ENCODE results near the gene CARS2. TPM values are rescaled to one million over a fixed set of nuclear protein-coding genes. Genes with fewer than 3 reads are reported as not detected.

Gene CARS2
- total RNA-seq, 3 donors from 2014 or later, result 39.8 to 71.4 (median 56.4) TPM

DNA sequence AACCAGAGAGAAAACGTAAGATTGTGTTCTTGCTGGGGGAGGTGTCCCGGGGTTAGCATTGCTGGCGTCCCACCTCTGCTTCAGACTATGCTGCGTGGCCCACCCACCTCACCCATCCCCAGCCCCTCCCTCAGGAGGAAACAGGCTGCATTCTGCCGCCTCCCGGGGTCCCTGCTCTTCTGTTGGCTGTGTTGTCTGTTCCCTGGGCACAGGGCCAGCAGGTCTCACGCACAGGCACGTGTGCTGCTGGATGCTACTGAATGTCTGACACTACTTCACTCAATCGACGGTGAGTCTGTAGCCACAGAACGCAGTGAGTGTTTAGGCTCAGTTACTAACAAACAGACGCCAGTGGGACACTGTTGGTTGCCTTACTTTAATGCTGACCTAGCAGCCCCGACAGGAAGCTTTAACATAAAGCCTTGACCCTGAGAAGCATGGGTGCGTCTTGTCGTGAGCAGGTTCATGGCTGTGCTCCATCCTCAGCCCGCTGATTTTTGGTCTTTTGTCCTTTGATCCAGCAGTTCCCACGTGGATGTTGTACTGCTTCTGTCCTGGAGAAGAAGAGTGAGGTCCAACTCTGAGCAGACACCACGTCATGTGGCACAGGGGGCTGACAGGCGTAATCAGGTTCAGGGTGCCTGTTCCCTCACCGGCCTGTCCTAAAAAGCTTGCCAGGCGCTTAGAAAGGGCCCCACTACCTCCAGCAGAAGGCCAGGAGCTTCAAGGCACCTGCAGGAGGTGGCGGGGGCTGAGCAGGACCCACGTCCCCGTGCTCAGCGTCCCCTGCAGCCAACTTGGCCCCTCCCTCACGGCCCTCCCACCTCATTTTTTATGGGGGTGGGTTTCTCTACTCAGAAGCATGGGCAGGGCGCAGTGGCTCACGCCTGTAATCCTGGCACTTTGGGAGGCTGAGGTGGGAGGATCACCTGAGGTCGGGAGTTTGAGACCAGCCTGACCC is 64.6 kb downstream of the CARS2 start:
- intact Hi-C loops (cut with DNase I, micrococcal nuclease), result no loop called here
- ATAC-seq, result no peak
- TF ChIP-seq CTCF (IDR thresholded peaks at IDR 0.05), result no peak
- no peak overlapping the region for H3K4me3 ChIP-seq
- peaks cover 4% of the 10 kb centered on the region for H3K36me3 ChIP-seq (ENCODE audit: low read depth)
- H3K4me1 ChIP-seq (ENCODE audit: low read depth), result peaks cover 2% of the 10 kb centered on the region
- DNase-seq, result no peak
- H3K9me3 ChIP-seq, result no peaks in the 10 kb centered on the region

DNA sequence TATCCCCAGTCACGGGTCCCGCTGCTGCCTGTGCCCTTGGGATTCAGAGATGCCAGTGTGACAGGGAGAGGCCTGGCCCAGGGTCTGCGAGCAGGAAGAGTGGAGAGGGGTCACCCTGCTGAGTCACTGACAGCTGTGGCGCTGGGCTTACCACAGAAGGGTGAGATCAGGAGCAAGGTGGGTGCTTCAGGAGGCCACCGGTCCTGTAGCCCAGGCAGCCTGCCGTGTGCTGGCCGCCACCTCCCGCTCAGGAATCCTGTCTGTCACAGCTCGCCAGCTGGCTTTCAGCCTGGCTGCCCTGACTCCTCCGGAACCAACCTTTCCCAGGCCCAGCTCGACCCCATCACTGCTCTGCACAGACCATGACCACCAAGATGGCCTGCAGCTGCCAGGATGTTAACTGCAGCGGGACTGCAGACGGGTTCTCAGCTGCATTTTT is 65.3 kb downstream of the CARS2 start:
- DNase-seq, result no peak
- TF ChIP-seq CTCF (IDR thresholded peaks at IDR 0.05), result no peak
- peaks cover 8% of the 10 kb centered on the region for H3K36me3 ChIP-seq (ENCODE audit: low read depth)
- H3K4me1 ChIP-seq (ENCODE audit: low read depth), result peaks cover 2% of the 10 kb centered on the region
- H3K9me3 ChIP-seq, result no peaks in the 10 kb centered on the region
- no peak for ATAC-seq
- H3K4me3 ChIP-seq, result no peak overlapping the region
- intact Hi-C loops (cut with DNase I, micrococcal nuclease), result no loop called here

DNA sequence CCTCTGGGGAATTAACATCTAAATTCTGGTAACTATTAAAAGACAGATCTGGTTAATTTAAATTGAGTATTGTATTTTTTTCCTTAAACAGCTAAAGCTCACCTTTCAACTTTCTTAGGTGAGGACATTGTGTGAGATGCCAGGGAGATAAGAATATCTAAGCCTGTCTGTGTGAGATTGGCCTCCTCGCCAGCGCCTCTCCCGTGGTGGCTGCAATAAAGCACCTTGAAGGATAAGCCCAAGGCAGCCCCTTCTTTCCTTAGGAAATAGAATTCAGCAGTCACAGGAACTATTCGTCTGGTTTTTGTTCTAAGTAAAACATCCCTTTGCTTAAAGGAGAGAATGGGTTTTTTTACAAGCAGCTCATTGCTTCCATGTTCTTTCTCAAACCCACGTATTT is 66.0 kb downstream of the CARS2 start:
- no peaks in the 10 kb centered on the region for H3K9me3 ChIP-seq
- H3K36me3 ChIP-seq (ENCODE audit: low read depth), result peaks cover 8% of the 10 kb centered on the region
- TF ChIP-seq CTCF (IDR thresholded peaks at IDR 0.05), result no peak
- H3K4me1 ChIP-seq (ENCODE audit: low read depth), result peaks cover under 1% of the 10 kb centered on the region
- H3K4me3 ChIP-seq, result no peak overlapping the region
- ATAC-seq (no peak), DNase-seq (no peak)
- intact Hi-C loops (cut with DNase I, micrococcal nuclease), result no loop called here

DNA sequence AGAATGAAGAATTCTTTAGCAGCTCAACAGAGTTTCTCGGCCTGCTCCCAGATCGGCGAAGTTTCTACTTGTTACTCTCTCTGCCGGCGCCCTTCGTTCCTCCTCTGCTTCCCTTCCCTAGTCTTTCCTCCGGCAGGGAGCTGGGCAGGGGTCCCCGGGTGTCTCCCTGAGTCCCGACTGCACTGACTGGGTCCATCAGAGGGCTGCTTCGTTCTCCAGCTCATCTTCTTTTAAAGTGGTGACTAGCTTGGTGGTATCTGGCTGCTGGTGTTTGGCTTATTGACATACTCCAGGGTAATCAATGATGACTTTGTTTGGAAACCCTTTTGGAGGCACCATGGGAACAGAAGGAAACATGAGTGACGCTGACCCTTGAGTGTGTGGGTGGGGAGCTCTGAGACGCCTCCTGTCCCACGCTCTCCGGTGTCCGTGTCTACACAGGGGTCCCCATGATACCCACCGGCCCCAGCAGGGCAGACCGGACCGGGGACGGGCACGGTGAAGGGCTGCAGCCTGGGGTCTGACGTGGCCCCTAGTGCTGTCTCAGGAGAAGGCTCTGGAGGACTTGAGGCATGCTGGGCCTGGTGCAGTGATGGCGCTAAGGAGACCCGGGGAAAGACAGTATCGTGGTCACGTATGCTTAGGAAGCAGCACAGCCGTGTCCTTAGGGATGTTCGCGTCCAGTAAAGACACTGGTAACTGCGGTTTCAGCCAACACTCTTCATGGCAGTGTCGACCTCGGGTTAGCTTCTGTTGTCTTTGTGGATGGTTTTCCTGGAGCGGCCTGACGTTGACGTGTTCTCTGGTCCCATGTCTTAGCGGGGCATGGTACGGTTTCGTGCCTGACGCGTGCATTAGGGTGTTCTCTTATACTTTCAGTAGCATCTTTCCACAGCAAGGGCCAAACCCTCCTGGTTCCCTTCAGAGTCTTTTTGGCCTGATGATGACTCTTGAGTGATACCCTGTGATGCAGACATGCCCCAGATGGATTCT is 66.8 kb downstream of the CARS2 start:
- intact Hi-C loops (cut with DNase I, micrococcal nuclease), result no loop called here
- Histone ChIP-seq H3K9me3 (no peaks in the 10 kb centered on the region), H3K4me1 (ENCODE audit: low read depth) (no peaks in the 10 kb centered on the region), H3K36me3 (ENCODE audit: low read depth) (peaks cover 8% of the 10 kb centered on the region), H3K4me3 (no peak overlapping the region)
- ATAC-seq (no peak), DNase-seq (no peak)
- TF ChIP-seq CTCF (IDR thresholded peaks at IDR 0.05), result no peak

GRCh38 chr13:110638257-110638656 is 67.7 kb downstream of the CARS2 start:
- ATAC-seq (no peak), DNase-seq (no peak)
- H3K36me3 ChIP-seq (ENCODE audit: low read depth), result peaks cover 8% of the 10 kb centered on the region
- intact Hi-C loops (cut with DNase I, micrococcal nuclease), result no loop called here
- TF ChIP-seq CTCF (IDR thresholded peaks at IDR 0.05), result no peak
- no peak overlapping the region for H3K4me3 ChIP-seq
- H3K4me1 ChIP-seq (ENCODE audit: low read depth), result no peaks in the 10 kb centered on the region
- H3K9me3 ChIP-seq, result no peaks in the 10 kb centered on the region

Measured in mucosa of descending colon (tissue), 3 donors.